ENCODE data around the gene IFNE. TPM values are rescaled to one million over a fixed set of nuclear protein-coding genes. Genes with fewer than 3 reads are reported as not detected.

The IFNE gene
- total and polyA plus RNA-seq, 9 of the 15 experiments (the other 6 are each of a cell fraction or from before 2014, with no cell fraction given) = not detected

- ATAC-seq (no peak), FAIRE-seq (no peak), DNase-seq (ENCODE audit: extremely low read depth in 1 of 4, low spot score in 3 of 4) (no peak)
- Histone ChIP-seq H3K36me3 (ENCODE audit: control insufficient read depth, insufficient read depth, low read length) (no peaks in the 10 kb centered on the region), H2AFZ (ENCODE audit: low read depth, low read length) (no peak overlapping the region), H3K9me3 (replicated peaks; ENCODE audit: control insufficient read depth, insufficient read depth, low read depth, low read length) (no peaks in the 10 kb centered on the region), H3K9ac (ENCODE audit: insufficient read depth in 1 of 2, low read depth in 2 of 2, low read length in 2 of 2) (no peak overlapping the region), H3K27ac (ENCODE audit: extremely low read depth, low read depth, low read length) (no peak overlapping the region), H3K4me3 (no peak overlapping the region), H3K4me2 (ENCODE audit: insufficient read depth, low read length) (no peak overlapping the region), H3K4me1 (replicated peaks in 1 of 2; ENCODE audit: control insufficient read depth in 2 of 2, insufficient read depth in 2 of 2, low read length in 2 of 2) (no peaks in the 10 kb centered on the region), H3K9me1 (ENCODE audit: control insufficient read depth, insufficient read depth, low read length) (no peaks in the 10 kb centered on the region), H4K20me1 (replicated peaks; ENCODE audit: control insufficient read depth, insufficient read depth, low read length) (no peaks in the 10 kb centered on the region), H3K27me3 (ENCODE audit: control insufficient read depth in 2 of 2, insufficient read depth in 2 of 2, low read length in 2 of 2) (no peaks in the 10 kb centered on the region), H3K79me2 (ENCODE audit: control insufficient read depth, insufficient read depth, low read length) (no peaks in the 10 kb centered on the region)
- intact Hi-C loops (cut with micrococcal nuclease) (no loop called here), in situ Hi-C loops (cut with MboI) (no loop called here)
- ChIA-PET CTCF (ENCODE audit: low intra/inter-chr PET ratio) (no interaction called here), POLR2A (no interaction called here)
- BruUV-seq (replicated peaks) = no TSS peak
- no CpG with 5 or more reads among the region's 1 CpG for WGBS (ENCODE audit: insufficient coverage, low coverage, missing lambda C conversion rate)
- TF ChIP-seq SREBF2 (CRISPR knock-in tag; IDR thresholded peaks at IDR 0.05) (no peak), CBX8 (IDR thresholded peaks at IDR 0.05; ENCODE audit: borderline replicate concordance, extremely low read depth, low read depth, low read length, poor library complexity, severe bottlenecking) (no peak), SRSF3 (IDR thresholded peaks at IDR 0.05; ENCODE audit: insufficient read depth, low read length) (no peak), TGIF2 (CRISPR knock-in tag; IDR thresholded peaks at IDR 0.05) (no peak), ZNF57 (CRISPR knock-in tag; IDR thresholded peaks at IDR 0.05) (no peak), MAX (CRISPR knock-in tag; IDR thresholded peaks at IDR 0.05) (no peak), ZNF134 (CRISPR knock-in tag; conservative IDR thresholded peaks at IDR 0.05) (no peak), ZNF263 (CRISPR knock-in tag; IDR thresholded peaks at IDR 0.05; ENCODE audit: borderline replicate concordance) (no peak)
- TF ChIP-seq, protein P1, sequence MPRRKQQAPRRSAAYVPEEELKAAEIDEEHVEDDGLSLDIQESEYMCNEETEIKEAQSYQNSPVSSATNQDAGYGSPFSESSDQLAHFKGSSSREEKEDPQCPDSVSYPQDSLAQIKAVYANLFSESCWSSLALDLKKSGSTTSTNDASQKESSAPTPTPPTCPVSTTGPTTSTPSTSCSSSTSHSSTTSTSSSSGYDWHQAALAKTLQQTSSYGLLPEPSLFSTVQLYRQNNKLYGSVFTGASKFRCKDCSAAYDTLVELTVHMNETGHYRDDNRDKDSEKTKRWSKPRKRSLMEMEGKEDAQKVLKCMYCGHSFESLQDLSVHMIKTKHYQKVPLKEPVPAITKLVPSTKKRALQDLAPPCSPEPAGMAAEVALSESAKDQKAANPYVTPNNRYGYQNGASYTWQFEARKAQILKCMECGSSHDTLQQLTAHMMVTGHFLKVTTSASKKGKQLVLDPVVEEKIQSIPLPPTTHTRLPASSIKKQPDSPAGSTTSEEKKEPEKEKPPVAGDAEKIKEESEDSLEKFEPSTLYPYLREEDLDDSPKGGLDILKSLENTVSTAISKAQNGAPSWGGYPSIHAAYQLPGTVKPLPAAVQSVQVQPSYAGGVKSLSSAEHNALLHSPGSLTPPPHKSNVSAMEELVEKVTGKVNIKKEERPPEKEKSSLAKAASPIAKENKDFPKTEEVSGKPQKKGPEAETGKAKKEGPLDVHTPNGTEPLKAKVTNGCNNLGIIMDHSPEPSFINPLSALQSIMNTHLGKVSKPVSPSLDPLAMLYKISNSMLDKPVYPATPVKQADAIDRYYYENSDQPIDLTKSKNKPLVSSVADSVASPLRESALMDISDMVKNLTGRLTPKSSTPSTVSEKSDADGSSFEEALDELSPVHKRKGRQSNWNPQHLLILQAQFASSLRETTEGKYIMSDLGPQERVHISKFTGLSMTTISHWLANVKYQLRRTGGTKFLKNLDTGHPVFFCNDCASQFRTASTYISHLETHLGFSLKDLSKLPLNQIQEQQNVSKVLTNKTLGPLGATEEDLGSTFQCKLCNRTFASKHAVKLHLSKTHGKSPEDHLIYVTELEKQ (CRISPR knock-in tag; IDR thresholded peaks at IDR 0.05) = no peak
- TF ChIP-seq, protein P2, sequence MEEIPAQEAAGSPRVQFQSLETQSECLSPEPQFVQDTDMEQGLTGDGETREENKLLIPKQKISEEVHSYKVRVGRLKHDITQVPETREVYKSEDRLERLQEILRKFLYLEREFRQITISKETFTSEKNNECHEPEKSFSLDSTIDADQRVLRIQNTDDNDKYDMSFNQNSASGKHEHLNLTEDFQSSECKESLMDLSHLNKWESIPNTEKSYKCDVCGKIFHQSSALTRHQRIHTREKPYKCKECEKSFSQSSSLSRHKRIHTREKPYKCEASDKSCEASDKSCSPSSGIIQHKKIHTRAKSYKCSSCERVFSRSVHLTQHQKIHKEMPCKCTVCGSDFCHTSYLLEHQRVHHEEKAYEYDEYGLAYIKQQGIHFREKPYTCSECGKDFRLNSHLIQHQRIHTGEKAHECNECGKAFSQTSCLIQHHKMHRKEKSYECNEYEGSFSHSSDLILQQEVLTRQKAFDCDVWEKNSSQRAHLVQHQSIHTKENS (CRISPR knock-in tag; IDR thresholded peaks at IDR 0.05) = no peak
Measured at GRCh38 chr9:21461377-21461776, 20.7 kb downstream of the IFNE start.

All from K562 (cell line).